ENCODE measurements around the gene SHOC2.

SHOC2 gene

GRCh38 chr10:110919349-110919931, at the start of gene SHOC2:
TSS of gene SHOC2 (plus strand) at chr10:110919604. CDS start at chr10:110964359, 44,755 bp downstream.
- DNase-seq = no peak

GRCh38 chr10:110870823-110871297, 48.5 kb upstream of the SHOC2 start:
- no peak for DNase-seq

GRCh38 chr10:110871298-110872084, 47.9 kb upstream of the SHOC2 start, which contains the start of gene PDCD4:
TSS of gene PDCD4 (plus strand) at chr10:110871928. CDS start at chr10:110876028, 4,100 bp downstream.
- peak; percentile 93 for DNase-seq

GRCh38 chr10:110872145-110872983, 47.0 kb upstream of the SHOC2 start:
- peak; percentile 82 for DNase-seq

- no peak for DNase-seq
These were observed 46.1 kb upstream of the SHOC2 start for GRCh38 chr10:110872984-110873923.

GRCh38 chr10:110873951-110874350, 45.5 kb upstream of the SHOC2 start:
- DNase-seq = no peak

- no peak for DNase-seq
These were observed 43.4 kb upstream of the SHOC2 start for GRCh38 chr10:110876000-110876399.

- no peak for DNase-seq
These were observed 42.6 kb upstream of the SHOC2 start for GRCh38 chr10:110876788-110877187.

- no peak for DNase-seq
These were observed 39.4 kb upstream of the SHOC2 start for GRCh38 chr10:110880012-110880411.

- DNase-seq = no peak
These were observed 38.2 kb upstream of the SHOC2 start for GRCh38 chr10:110881247-110881646.

- DNase-seq = no peak
These were observed 37.5 kb upstream of the SHOC2 start for GRCh38 chr10:110881905-110882304.

- no peak for DNase-seq
These were observed 35.5 kb upstream of the SHOC2 start for GRCh38 chr10:110883924-110884323.

- DNase-seq = no peak
These were observed 33.3 kb upstream of the SHOC2 start for GRCh38 chr10:110885932-110886674.

- DNase-seq = no peak
These were observed 31.8 kb upstream of the SHOC2 start for GRCh38 chr10:110887560-110887959.

- no peak for DNase-seq
These were observed 26.7 kb upstream of the SHOC2 start for GRCh38 chr10:110892602-110893288.

GRCh38 chr10:110893559-110894179, 25.7 kb upstream of the SHOC2 start:
- peak; percentile 70 for DNase-seq

- DNase-seq = no peak
These were observed 22.2 kb upstream of the SHOC2 start for GRCh38 chr10:110897184-110897583.

GRCh38 chr10:110898391-110898790, 21.0 kb upstream of the SHOC2 start:
- DNase-seq = no peak

- DNase-seq = no peak
These were observed 18.4 kb upstream of the SHOC2 start for GRCh38 chr10:110900983-110901382.
